Embryonic facial prominence (tissue), 1 donor: ENCODE data around the gene RFXANK.
"Not testable (repeated sequence)": the region's sequence is repeated elsewhere in the genome, so short reads cannot be mapped to it uniquely, and the experiment has no call there.

Experiments used
- DNase-seq: peaks from one replicate; pipeline ENCODE4 v3.0.0-alpha.2; 2016; ENCODE audit errors: extremely low spot score

The RFXANK gene, protein sequence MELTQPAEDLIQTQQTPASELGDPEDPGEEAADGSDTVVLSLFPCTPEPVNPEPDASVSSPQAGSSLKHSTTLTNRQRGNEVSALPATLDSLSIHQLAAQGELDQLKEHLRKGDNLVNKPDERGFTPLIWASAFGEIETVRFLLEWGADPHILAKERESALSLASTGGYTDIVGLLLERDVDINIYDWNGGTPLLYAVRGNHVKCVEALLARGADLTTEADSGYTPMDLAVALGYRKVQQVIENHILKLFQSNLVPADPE

GRCh38 chr19:19192078-19192882 lies at the start of gene RFXANK, which contains the start of gene BORCS8:
TSS of gene RFXANK (plus strand) at chr19:19192258. CDS start at chr19:19193947, 1,689 bp downstream.
TSS of gene BORCS8 (minus strand) at chr19:19192152. CDS start at chr19:19192117, 35 bp downstream.
- peak; percentile 98 for DNase-seq

DNA sequence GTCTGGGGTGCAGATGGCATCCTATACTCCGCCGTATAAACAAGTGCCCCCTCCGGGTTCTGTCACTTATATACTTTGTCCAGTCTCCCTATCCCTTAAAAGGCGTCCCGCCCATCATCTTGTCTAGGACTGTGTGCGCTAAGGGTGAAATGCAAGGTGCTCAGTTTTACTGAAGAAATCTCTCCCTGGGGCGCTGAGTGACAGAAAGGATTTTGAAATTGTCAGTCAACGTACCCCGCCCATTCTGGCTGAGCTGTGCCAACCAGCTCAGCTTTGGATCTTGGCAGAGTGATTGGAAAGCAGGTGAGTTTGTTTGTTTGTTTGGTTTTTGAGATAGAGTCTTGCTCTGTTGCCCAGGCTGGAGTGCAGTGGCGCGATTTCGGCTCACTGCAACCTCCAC lies 49.7 kb upstream of the RFXANK start:
- DNase-seq = no peak

DNA sequence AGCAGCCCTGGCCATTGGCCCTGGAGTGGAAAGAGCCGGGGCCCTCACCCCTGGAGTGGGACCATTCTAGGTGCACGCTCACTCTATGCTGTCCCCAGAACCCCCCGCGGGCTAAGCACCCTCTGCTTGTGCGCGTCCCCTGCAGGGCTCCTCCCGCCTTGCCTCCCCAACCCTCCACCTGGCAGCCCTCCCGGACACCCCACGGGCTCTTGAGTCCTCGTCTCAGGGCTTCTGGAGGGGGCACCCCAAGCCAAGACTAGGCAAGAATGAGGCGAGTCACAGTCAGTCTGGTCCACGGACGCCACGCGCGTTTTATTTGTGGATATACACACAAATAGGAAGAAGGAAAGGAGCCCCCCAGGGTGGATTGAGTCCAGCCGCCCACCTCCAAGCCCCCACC lies 46.8 kb upstream of the RFXANK start:
- no peak for DNase-seq

GRCh38 chr19:19145684-19146608 lies 46.1 kb upstream of the RFXANK start:
- peak; percentile 12 for DNase-seq

DNA sequence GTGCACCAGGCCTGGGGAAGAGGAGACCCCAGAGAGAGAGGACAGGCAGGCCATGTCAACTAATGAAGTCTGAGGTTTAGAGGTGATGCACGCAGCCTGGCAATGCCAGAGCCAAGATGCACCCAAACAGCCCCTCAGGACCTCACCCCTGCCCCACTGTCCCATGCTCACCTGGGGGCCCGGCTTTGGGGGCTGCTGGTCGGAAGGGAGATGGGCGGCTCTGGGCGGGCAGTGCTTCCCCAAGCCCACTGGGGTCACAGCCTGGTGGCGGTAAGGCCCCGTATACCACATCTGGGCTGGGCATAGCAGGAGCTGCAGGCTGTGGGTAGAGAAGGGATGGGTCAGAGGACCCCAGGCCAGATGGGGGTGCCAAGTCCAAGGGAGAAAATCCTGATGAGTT lies 45.2 kb upstream of the RFXANK start:
- no peak for DNase-seq

GRCh38 chr19:19147344-19147743 lies 44.7 kb upstream of the RFXANK start:
- no peak for DNase-seq

DNA sequence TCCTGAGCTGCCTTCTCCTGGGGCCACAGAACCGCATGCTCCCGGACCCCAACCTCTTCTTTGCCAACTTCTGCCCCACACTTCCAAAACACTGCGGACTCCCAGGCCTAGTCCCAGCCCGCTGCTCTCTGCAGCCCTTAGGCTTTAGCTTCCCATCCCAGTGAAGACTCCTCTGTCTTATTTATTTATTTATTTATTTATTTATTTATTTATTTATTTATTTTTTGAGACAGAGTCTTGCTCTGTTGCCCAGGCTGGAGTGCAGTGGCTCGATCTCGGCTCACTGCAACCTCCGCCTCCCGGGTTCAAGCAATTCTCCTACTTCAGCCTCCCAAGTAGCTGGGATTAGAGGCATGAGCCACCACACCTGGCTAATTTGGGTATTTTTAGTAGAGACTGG lies 43.6 kb upstream of the RFXANK start:
- DNase-seq = not testable (repeated sequence)

DNA sequence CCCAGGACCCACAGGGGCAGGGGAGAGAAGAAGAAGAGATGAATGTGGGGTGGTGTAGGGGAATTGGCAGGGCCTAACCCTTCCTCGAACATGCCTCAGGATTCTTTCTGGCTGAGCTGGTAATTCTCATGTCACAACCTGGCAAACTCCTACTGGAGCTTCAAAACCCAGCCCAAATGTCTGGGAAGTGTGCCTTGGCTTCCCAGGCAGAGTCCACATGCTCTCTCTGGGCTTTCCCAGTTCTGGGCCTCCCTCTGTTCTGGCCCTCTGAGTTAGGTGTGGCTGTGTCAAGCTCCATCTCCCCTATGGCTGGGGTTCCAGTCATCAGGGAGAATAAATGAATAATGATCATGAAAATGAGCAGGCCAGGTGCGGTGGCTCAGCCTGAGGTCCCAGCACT lies 42.6 kb upstream of the RFXANK start:
- no peak for DNase-seq

DNA sequence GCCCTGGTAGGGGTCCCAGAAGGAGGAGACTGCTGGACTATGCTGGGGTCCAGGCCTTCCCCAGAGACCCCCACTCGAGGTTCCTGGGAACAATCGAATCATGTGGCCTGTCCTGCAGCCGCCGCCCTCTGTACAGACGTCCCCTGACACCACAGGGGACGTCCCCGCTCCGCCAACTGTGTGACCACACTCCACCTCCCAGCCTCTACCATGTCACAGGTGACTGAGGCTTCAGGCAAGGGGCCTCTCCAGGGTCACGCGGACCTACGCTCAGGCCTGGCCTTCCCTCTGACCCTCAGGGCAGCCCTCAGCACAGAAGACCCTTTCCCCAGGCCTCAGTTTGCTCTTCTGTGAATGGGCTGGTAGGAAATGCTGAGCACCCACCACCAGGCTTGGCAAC lies 40.6 kb upstream of the RFXANK start:
- no peak for DNase-seq

GRCh38 chr19:19152668-19153384 lies 39.2 kb upstream of the RFXANK start:
- DNase-seq = no peak

DNA sequence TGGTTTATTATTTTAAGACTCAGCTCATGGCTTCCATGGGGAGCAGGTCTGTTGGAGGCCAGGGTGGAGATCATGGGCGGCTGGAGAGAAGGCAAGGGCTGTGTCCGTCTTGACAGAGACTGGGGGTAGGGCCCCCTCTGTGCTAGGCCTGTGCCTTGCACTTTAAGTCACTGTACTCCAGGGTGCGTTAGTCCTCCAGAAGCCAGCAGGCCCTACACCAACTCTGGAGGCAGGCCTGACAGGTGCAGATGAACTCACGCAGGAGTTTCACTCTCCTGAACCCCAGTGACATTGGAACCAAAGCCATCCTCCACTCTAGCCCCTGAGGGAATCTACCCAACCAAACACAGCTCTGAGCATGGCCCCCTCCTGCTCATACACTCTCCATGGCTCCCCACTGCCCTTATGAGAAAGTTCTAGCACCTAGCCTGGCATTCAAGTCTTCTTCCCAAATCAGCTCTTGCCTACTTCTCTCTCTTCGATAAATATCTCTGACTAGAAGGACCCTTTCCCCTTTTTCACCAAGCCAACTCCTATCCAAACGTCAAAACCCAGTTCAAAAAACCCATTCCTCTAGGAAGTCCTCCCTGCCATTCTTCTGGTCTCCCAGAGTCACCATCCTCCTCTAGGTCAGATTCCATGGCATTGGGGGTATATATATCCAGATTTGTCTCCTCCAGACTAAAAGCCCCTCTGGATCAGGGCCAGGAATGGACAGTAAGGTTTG lies 37.1 kb upstream of the RFXANK start:
- no peak for DNase-seq

DNA sequence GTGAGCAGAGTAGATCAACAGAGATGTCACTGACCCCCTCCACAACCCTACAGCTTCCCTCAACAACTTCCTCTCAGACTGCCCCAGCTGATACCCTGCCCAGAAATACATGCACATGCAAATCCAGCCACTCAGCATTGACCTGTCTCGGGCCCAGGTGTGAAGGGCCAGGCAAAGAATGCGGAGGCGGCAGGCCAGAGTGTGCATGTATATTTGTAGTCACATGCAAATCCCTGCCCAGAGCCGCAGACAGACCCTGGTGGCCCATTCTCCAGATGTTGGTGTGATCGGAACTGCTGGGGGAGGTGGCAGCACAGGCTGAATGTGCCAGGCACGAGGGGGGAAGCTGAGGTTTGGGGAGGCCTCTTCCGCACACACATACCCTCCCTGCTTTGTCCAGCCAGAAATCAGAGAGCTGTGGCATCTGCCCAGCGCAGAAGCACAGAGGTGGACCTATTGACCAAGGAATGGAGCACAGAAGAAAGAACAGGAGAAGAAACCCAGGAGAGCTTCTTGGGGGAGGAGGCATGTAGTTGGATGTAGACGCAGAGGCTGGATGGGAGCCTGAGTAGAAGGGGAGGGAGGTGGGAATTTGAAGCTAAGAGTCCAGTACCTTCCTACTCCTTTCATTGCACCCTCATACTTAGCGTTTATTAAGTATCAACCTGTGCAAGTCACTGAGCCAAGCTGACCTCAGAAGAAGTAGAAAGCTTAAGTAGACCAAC lies 36.4 kb upstream of the RFXANK start:
- no peak for DNase-seq

GRCh38 chr19:19157808-19158207 lies 34.2 kb upstream of the RFXANK start:
- DNase-seq = no peak

DNA sequence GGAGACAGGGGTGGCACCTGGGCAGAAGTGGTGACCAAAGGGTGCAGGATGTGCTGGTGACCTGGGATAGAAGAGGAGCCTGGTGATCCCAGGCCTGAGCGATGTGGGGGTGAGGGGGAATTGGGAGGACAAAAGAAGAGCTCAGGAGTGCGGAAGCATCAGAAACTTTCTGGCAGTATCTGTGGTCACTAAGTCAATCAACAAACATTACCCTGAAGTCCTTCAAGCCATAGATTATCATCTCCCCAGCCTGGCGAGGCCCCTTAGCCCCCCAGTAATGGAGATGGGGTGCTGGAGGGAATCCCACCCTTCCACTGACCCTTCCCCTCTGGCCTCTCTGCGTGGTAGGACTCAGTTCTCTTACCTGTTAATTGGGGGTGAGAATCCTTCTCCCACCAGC lies 32.5 kb upstream of the RFXANK start:
- DNase-seq = no peak

DNA sequence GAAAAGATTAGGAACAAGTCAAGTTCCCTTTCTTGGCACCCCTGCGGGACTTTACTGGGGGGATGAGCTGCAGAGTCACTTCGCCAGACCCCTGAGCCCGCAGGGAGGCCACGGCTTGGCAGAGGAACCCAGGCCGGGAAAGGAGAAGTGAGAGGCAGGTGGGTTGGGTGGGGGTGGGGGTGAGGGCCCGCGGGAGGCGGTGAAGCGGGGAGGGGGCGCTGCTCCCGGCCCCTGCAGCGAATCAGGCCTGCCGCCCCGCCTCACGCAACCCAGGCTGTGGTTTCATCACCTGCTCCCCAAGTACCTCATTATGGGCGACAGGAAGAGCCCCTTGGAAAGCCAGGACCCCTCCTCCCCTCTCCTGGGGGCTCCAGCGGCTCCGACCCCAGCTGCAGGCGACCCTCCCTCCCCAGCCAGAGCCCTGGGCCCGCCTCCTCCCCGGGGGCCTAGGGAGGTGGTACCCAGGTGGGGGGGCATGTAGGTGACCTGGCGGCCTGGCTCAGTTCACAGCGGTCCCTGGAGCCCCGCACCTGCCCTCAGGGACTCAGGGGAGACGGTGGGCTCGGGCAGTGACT lies 31.5 kb upstream of the RFXANK start:
- DNase-seq = no peak

- DNase-seq = no peak
Measured at GRCh38 chr19:19162495-19162894, 29.6 kb upstream of the RFXANK start.

DNA sequence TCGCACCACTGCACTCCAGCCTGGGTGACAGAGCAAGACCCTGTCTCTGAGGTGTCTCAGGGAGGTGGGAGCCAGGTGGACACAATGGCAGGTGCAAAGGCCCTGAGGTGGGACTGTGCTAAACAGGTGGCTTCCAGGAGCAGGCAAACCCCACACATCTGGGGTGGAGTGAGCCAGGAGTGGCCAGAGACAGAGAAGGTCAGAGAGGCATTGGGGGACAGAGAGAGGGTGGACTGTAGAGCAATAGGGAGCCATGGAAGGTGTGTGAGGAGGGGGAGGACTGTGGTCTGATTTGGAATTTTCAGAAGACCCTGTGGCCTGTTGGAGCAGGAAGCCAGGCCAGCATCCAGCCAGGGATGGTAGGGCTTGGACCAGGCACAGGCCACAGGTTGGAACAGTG lies 26.7 kb upstream of the RFXANK start:
- no peak for DNase-seq

DNA sequence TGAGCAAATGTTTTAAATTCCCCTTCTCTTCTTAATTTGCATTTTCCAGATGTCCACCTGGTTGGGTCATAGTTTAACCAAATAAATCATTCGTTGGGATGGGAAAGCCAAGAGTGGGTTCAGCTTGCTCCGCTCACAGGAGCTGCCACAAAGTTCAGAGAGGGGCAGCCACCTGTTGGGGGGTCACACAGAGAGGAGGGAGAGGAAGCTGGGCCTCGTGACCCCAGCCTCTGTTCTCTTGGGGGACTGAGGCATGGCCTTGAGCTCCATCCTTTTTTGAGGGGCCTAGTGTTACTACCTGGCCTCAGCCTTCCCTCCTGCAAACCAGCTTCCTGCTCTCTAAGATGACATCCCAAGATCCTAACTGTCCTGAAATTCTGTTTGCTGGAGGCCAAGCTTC lies 24.4 kb upstream of the RFXANK start:
- no peak for DNase-seq

GRCh38 chr19:19169236-19170052 lies 22.6 kb upstream of the RFXANK start:
- DNase-seq = no peak
